ENCODE results near the gene RPN1. TPM values are rescaled to one million over a fixed set of nuclear protein-coding genes. Genes with fewer than 3 reads are reported as not detected.

RPN1 gene
- total and polyA plus RNA-seq, 2 of the 13 experiments (the other 11 are each of a cell fraction or from before 2014, with no cell fraction given): 290 to 342 TPM

DNA sequence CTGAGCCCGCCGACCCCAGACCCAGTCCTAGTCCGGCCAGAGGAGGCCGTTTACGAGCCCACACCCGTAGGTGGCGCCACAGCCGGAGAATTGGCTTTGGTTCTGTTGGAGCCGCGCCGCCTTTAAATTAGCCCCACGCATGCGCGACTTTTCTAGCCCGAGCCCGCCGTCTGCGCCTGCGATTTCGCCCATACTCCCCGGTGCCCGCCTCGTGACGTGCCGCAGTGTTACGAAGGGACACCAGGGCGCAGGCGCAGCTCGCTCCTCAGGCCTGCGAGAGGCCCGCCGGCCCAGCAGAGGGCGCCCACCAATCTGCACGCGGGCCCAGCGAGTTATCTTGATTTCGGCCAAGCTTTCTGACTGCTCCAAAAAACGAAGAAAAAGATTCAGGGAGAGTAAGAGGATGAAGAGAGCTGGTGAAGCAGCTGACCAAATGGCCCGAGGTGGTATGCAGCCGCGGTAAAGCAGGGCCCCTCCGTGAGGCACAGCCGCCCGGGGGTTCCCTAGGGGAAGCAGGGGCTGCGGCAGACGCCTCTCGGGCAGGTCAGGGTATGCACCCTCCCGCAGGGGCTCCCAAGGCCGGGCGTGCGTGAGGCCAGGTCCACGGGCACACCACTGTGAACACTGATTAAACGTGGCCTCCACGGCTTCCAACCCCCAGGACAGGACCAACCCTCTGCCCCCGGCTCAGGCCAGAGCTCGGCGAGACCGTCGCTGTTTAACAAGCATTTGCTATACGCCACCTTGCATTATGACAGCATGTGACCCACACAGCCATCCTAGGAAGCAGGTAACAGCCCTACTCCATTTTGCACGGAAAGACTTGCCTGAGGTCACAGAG, 32.8 kb downstream of the RPN1 start (continued):
- TF ChIP-seq NFKB2 (CRISPR knock-in tag; IDR thresholded peaks at IDR 0.05; ENCODE audit: borderline replicate concordance): peak; percentile 11; the same call in 1 of the 2 replicates
- TF ChIP-seq ELF3 (CRISPR knock-in tag; IDR thresholded peaks at IDR 0.05): peak; percentile 7; the same call in 1 of the 2 replicates
- TF ChIP-seq SIX4 (CRISPR knock-in tag; IDR thresholded peaks at IDR 0.05): no peak
- no peak for TF ChIP-seq ZNF337 (CRISPR knock-in tag; IDR thresholded peaks at IDR 0.05; ENCODE audit: borderline replicate concordance, low read depth)
- TF ChIP-seq ZNF788 (CRISPR knock-in tag; IDR thresholded peaks at IDR 0.05; ENCODE audit: borderline replicate concordance): peak; percentile 23; the same call in 1 of the 2 replicates
- TF ChIP-seq, protein P1, sequence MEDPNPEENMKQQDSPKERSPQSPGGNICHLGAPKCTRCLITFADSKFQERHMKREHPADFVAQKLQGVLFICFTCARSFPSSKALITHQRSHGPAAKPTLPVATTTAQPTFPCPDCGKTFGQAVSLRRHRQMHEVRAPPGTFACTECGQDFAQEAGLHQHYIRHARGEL (CRISPR knock-in tag; IDR thresholded peaks at IDR 0.05): no peak
- TF ChIP-seq REL (CRISPR knock-in tag; conservative IDR thresholded peaks at IDR 0.05): no peak
- TF ChIP-seq ZNF614 (CRISPR knock-in tag; IDR thresholded peaks at IDR 0.05; ENCODE audit: borderline replicate concordance): no peak
- TF ChIP-seq SP140L (CRISPR knock-in tag; IDR thresholded peaks at IDR 0.05; ENCODE audit: borderline replicate concordance): no peak
- TF ChIP-seq, protein P2, sequence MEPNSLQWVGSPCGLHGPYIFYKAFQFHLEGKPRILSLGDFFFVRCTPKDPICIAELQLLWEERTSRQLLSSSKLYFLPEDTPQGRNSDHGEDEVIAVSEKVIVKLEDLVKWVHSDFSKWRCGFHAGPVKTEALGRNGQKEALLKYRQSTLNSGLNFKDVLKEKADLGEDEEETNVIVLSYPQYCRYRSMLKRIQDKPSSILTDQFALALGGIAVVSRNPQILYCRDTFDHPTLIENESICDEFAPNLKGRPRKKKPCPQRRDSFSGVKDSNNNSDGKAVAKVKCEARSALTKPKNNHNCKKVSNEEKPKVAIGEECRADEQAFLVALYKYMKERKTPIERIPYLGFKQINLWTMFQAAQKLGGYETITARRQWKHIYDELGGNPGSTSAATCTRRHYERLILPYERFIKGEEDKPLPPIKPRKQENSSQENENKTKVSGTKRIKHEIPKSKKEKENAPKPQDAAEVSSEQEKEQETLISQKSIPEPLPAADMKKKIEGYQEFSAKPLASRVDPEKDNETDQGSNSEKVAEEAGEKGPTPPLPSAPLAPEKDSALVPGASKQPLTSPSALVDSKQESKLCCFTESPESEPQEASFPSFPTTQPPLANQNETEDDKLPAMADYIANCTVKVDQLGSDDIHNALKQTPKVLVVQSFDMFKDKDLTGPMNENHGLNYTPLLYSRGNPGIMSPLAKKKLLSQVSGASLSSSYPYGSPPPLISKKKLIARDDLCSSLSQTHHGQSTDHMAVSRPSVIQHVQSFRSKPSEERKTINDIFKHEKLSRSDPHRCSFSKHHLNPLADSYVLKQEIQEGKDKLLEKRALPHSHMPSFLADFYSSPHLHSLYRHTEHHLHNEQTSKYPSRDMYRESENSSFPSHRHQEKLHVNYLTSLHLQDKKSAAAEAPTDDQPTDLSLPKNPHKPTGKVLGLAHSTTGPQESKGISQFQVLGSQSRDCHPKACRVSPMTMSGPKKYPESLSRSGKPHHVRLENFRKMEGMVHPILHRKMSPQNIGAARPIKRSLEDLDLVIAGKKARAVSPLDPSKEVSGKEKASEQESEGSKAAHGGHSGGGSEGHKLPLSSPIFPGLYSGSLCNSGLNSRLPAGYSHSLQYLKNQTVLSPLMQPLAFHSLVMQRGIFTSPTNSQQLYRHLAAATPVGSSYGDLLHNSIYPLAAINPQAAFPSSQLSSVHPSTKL (CRISPR knock-in tag; IDR thresholded peaks at IDR 0.05): peak; percentile 35; the same call in 1 of the 2 replicates
- TF ChIP-seq NCOA2 (CRISPR knock-in tag; IDR thresholded peaks at IDR 0.05): no peak; the same call in 1 of the 2 replicates
- peak; percentile 91 for TF ChIP-seq KAT8 (CRISPR knock-in tag; IDR thresholded peaks at IDR 0.05)
- TF ChIP-seq TCF12 (IDR thresholded peaks at IDR 0.05): no peak
- peak; percentile 45; the same call in 1 of the 2 replicates for TF ChIP-seq TCF12 (CRISPR knock-in tag; IDR thresholded peaks at IDR 0.05)
- TF ChIP-seq MBNL3 (CRISPR knock-in tag; conservative IDR thresholded peaks at IDR 0.05): no peak
- peak; percentile 77 for TF ChIP-seq KMT2B (CRISPR knock-in tag; IDR thresholded peaks at IDR 0.05)
- TF ChIP-seq HIVEP1 (CRISPR knock-in tag; IDR thresholded peaks at IDR 0.05): peak; percentile 51; the same call in 1 of the 2 replicates
- TF ChIP-seq, protein P3, sequence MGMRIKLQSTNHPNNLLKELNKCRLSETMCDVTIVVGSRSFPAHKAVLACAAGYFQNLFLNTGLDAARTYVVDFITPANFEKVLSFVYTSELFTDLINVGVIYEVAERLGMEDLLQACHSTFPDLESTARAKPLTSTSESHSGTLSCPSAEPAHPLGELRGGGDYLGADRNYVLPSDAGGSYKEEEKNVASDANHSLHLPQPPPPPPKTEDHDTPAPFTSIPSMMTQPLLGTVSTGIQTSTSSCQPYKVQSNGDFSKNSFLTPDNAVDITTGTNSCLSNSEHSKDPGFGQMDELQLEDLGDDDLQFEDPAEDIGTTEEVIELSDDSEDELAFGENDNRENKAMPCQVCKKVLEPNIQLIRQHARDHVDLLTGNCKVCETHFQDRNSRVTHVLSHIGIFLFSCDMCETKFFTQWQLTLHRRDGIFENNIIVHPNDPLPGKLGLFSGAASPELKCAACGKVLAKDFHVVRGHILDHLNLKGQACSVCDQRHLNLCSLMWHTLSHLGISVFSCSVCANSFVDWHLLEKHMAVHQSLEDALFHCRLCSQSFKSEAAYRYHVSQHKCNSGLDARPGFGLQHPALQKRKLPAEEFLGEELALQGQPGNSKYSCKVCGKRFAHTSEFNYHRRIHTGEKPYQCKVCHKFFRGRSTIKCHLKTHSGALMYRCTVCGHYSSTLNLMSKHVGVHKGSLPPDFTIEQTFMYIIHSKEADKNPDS (CRISPR knock-in tag; IDR thresholded peaks at IDR 0.05): no peak
- no peak for TF ChIP-seq ZKSCAN1 (IDR thresholded peaks at IDR 0.05; ENCODE audit: low read length)
- TF ChIP-seq CREM (IDR thresholded peaks at IDR 0.05): peak; percentile 27; the same call in 1 of the 2 replicates
- TF ChIP-seq CREM (CRISPR knock-in tag; IDR thresholded peaks at IDR 0.05): no peak
- no peak for TF ChIP-seq LCORL (IDR thresholded peaks at IDR 0.05)
- TF ChIP-seq LCORL (CRISPR knock-in tag; IDR thresholded peaks at IDR 0.05): peak; percentile 84
- peak; percentile 30; the same call in 1 of the 2 replicates for TF ChIP-seq ZNF205 (CRISPR knock-in tag; IDR thresholded peaks at IDR 0.05)
- no peak for TF ChIP-seq FOXA1 (IDR thresholded peaks at IDR 0.05)
- TF ChIP-seq FOXA1 (CRISPR knock-in tag; IDR thresholded peaks at IDR 0.05): no peak
- TF ChIP-seq ZNF17 (CRISPR knock-in tag; IDR thresholded peaks at IDR 0.05): no peak

Data from HepG2 (cell line).